ENCODE results near the gene CBX7.

Gene CBX7

GRCh38 chr22:39090426-39091064 is 61.9 kb downstream of the CBX7 start:
- no peak for DNase-seq

DNA sequence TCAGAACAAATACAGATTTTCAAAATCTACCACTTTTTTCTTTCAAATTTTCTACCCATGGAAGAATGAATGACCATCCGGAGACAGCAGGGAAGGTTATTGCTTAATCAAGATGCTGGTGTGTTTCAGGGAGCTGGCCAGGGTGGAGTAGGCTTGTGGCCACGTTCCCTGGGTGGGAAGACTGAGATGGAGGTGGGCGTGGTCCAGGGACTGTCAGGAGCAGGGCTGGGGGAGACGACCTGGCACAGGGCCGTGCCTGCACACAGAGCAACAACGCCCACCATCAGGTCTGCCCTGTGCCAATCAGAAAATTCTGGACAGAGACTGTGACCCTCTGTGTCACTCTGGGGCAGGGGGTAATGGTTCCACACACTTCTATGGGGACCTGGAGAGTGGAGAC is 62.6 kb downstream of the CBX7 start:
- DNase-seq, result no peak

DNA sequence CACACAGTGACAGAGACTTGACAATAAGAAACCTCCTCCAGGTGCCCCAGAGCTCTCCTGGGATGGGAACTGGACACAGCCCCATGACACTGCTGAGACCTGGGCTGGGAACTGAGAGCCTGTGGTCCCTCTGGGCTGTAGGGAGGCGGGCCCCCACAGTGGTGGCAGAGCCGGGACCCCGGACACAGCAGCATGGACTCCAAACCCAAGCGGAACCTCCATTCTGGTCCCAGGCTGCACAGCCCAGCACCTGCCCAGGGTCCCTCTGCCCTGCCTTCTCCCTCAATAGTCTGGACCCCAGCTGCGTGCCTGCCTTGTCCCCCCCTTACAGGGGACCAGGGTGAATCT is 63.8 kb downstream of the CBX7 start:
- DNase-seq, result no peak

GRCh38 chr22:39087881-39088684 is 64.4 kb downstream of the CBX7 start:
- DNase-seq, result no peak

DNA sequence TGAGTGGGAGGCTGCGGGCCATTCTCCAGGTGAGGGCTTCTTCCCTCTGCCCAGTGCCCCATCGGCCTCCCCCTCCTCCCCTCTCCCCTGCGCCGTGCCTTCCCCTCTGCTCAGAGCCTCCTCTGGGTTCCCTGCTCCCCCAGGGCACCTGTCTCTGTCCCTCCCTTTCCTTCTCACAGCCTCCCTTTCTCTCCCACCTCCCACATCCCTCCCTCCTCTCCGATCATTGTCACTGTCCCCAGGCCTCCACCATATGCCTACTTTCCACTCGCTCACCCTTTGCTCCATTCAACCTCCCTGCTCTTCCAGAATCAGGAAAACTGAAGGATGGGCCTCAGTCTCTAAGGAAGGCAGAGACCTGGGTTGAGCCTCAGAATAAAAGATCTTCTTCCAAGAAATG is 65.4 kb downstream of the CBX7 start:
- no peak for DNase-seq

DNA sequence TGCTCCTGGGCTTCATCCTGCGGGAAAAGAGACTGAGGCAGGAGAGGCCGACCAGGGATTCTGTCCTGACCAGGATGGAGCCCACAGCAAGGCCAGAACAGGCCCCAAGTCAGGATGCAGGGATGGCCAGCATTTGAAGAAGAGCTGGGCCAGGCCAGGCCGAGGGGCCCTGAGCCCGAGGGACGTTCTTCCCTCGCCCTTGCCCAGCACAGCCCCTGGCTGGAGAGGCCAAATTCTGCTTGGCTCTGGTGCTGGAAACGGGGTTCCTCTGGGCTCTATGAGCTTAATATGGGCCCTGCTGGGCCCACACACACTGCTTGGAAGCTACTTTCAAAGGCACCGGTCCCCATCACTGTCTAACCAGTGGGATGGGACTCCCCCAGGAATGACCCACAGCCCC is 67.8 kb downstream of the CBX7 start:
- DNase-seq, result no peak

DNA sequence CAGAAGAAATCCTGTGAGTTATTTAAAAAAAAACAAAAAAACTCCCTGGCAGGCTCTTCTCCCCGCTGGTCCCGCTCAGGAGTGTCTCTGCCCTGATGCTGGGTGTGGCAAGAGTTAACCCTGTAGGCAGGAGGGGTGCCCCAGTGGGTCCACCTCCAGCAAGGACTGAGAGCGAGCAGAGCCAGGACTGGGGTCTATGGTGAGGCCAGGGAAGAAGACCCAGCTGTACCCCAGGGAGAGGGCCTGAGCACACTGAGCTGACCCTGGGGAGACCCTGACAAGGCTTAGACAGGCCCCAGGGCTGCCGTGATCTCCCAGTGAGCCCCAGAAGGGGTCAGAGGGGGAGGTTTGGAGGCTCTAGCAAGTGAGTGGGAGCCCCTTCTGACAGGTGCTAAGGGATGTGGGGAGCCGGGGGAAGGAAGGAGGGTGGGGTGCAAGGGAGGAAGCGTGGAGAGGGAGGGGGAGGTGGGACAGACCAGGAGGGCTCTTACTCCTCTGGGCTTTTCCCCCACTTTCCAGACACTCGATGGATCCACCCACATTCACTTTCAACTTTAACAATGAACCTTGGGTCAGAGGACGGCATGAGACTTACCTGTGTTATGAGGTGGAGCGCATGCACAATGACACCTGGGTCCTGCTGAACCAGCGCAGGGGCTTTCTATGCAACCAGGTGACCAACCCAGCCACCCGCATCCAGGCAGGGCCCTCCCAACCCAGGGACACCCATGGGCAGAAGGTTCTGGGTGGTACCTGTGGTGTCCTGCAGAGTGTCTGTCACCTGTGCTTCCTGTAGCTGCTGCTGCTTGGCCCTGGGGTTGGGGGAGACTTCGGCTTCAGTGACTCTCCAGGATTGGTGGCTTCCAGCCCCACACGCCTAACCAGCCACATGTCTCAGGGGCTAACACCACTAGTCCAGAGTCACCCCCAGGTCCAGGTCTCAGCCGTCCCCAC is 69.0 kb downstream of the CBX7 start:
- DNase-seq, result no peak

DNA sequence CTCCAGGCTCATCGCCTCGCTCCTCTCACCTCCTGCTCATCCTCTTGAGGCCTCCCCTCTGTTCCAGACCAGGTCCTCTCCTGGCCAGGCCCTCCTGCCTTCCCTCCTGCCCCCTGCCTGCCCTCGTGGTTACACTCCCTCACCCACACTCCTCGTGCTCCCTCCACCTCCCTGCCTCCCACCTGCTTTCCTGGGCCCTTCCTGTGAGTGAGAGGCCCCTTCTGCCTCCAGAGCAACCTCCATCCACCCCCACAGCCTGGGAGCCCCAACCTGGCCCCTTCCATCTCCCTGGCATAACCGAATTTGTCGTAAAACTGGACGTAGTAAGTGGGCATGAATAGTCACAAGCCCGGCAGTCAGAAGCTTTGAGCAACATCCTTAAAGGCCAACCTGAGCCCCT is 70.9 kb downstream of the CBX7 start:
- no peak for DNase-seq

GRCh38 chr22:39081016-39081415 is 71.5 kb downstream of the CBX7 start:
- no peak for DNase-seq

Data from NCI-H1105 (cell line).